IPS DF 19.7 (cell line): Measurements from ENCODE around the gene NKAIN2.
A peak's percentile ranks its signal among the peaks of the same experiment; 100 is the strongest.
"Not testable (repeated sequence)": the region's sequence is repeated elsewhere in the genome, so short reads cannot be mapped to it uniquely, and the experiment has no call there.

Experiments
- DNase-seq: peaks from one replicate; pipeline ENCODE4 v3.0.0-alpha.2; 2013; ENCODE audit warnings: low read depth, low spot score

NKAIN2 gene

DNA sequence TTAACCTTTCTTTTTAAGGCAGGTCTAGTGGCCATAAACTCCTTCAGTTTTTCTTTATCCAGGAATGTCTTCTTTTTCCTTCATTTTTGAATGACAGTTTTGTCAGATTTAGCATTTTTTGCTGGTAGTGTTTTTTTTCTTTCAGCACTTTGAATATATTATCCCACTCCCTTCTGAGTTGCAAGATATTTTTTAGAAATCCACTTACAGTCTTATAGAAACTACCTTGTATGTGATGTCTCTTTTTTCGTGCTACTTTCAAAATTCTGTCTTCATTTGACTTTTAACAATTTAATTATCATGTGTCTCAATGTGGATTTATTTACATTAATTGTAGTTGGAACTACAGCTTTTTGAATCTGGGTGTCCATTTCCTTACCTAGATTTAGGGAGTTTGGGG is 874.2 kb downstream of the NKAIN2 start:
- no peak for DNase-seq

DNA sequence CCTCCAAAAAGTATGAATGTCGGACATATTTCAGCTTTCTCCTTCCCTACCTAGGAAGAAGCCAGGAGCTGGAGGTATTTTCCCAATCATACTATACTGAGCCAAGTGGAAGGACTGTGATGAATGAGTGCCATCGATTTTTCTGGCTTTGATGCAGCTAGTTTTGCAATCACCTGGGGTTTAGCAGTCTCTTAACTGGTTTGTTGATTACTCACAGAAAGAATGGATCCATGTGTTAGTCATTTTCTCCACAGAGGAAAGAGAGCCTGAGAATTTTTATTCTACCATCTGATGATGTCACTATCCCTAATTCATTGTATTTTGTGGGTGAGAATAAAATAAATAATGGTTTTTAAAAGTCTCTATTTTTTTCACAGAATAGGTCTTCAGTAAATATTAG is 875.7 kb downstream of the NKAIN2 start:
- no peak for DNase-seq

DNA sequence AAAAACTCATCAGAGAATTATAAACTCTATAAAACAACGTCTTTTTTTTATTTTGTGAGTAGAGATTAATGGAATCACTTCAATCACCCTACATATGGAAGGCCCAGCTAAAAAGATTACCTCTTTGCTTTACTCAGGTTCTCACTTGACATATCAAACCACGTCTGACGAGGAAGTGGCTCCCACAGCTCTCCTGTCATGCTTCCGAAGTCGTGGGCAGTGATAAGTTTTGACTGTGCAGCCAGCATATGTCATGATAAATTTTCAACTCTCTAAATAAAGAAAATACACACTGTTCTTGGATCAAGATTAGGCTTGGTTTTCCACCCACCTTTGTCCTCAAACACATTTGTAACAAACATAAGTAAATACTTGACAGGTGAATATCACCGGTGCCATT is 879.1 kb downstream of the NKAIN2 start:
- no peak for DNase-seq

- peak; percentile 20 for DNase-seq
These were observed 879.8 kb downstream of the NKAIN2 start for GRCh38 chr6:124683507-124683906.

GRCh38 chr6:124684621-124685020 is 881.0 kb downstream of the NKAIN2 start:
- DNase-seq = no peak

GRCh38 chr6:124688369-124688768 is 884.7 kb downstream of the NKAIN2 start:
- DNase-seq = no peak

DNA sequence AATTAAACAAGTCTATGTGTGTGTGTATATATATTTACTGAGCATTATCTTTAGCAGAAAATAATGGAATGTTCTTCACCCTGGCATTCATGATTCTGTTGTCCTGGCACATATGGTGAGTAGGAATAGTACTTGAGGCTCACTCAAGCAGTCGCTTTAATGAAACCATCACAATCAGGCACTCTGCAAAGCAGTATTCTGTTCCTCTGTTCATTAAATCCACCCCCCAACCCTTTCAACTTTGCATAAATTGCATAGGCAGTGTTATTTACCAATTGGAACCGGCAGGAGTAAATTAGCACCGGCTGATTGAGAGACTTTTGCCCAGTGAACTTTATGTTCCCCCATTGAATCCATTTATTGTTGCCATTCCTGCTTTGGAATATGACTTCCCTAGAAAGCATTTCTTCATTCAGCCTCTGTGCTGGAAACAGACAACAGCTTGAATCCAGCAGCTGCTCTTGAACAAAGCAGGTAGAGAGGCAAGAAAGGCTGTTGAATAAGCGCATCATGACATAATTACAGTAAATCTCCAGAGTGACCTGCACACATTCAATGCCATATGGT is 890.6 kb downstream of the NKAIN2 start:
- DNase-seq = no peak

DNA sequence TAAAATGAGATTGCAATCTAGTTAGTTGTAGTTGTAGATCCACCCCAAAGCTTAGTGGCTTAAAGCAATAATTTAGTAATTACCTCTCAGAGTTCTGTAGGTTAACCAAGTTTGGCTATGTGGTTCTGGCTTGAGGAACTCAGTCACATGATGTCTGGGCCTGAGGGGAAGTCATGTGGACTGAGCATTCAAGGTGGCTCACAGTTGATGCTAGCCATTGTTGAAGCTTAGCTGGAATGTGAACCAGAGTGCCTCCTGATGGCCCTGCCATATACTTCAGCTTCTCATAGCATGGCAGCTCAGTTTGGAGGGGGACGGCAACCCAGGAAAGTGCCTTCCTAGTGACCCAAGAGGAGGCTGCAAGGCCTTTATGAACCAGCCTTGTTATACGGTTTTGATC is 895.4 kb downstream of the NKAIN2 start:
- DNase-seq = peak; percentile 3

GRCh38 chr6:124703541-124703940 is 899.9 kb downstream of the NKAIN2 start:
- no peak for DNase-seq

DNA sequence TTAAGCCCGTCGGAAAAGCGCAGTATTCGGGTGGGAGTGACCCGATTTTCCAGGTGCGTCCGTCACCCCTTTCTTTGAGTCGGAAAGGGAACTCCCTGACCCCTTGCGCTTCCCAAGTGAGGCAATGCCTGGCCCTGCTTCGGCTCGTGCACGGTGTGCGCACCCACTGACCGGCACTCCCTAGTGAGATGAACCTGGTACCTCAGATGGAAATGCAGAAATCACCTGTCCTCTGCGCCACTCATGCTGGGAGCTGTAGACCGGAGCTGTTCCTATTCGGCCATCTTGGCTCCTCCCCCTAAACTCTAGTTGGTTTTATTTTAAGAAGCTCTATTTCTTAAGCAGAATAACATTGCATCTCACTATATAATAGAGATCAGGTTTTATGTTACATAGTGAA is 908.9 kb downstream of the NKAIN2 start:
- not testable (repeated sequence) for DNase-seq

DNA sequence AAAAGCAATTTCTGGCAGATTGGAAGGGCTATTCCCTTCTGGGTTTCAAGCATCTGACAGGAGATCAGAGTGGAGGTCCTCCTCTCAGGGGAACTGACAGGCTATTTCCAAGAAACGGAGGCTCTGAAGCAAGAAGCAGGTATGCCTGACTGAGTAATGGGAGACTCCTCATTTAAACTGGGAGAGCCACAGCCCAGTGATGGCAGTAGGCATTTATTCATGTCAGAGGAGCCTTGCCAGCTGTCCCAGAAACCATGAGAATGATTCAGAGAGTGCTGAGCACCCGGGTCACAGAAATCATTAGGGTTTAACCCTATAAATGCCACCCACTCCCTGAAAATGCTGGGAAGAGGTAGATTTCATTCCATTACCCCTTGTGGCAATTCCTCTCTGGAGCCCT is 911.1 kb downstream of the NKAIN2 start:
- no peak for DNase-seq

DNA sequence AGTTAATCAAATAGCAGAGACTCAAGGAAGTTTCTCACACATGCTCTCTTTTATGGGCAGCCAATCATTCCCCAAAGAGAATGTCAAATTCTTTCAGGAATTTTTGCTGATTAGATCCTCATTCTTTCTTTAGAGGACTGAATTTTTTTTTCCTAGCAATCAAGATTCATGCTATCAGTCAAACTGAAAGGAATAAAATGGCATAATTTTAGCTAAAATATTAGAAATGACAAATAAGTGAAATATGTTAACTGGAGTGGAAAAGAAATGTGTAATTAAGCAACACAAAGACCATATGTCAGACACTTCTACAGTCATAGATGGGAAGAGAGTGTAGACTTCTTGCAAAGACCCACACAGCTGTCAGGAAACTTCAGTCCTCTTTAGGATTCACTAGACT is 916.2 kb downstream of the NKAIN2 start:
- DNase-seq = no peak

DNA sequence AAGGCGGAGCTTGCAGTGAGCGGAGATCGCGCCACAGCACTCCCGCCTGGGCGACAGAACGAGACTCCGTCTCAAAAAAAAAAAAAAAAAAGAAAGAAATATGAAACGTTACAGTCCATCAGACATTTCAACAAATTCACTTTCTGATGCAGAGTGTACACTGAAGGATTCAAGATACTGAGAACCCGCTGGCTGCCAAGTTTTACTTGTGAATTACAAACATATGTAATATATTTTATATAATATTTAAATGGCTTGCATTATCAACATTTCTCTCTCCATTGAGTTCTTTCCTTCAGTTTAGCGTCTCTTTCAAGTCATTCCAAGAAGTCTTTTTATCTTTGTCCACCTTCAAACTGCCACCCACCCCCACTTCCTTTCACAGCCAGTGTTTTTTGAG is 917.7 kb downstream of the NKAIN2 start:
- DNase-seq = no peak

GRCh38 chr6:124722141-124722878 is 918.6 kb downstream of the NKAIN2 start:
- DNase-seq = no peak

DNA sequence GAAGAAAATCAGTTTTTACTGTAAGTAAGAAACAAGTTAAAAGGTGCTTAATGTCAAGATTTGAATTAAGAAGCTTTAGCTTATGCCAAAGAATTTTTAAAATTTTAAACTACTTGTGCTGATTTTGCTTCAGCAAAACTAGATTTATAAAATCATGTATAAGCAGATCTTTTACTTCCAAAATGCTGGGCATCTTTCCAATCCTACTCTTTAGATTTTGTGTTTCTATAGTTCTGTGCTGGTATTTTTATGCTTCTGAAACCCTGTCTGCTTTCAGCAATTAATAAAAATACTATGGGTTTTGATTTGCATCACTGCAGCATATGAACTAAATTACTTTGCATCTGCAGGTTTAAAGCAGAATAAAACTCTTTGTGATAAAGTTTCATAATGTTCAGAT is 920.0 kb downstream of the NKAIN2 start:
- no peak for DNase-seq

DNA sequence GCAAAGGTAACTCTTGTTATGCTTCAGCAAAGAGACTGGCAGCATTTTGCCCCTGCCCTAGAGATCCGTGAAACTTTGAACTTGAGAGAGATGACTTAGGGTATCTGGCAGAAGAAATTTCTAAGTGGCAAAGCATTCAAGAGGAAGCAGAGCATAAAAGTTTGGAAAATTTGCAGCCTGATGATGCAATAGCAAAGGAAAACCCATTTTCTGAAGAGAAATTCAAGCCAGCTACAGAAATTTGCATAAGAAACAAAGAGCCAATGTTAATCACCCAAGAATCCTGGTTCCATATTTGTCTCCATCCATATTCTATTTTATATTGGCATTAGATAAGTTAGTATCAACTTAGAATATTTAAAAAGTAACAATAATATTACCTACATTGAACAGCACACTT is 934.1 kb downstream of the NKAIN2 start:
- DNase-seq = not testable (repeated sequence)

- no peak for DNase-seq
These were observed 934.8 kb downstream of the NKAIN2 start for GRCh38 chr6:124738482-124738881.

- no peak for DNase-seq
These were observed 937.7 kb downstream of the NKAIN2 start for GRCh38 chr6:124741341-124741740.

- DNase-seq = no peak
These were observed 939.3 kb downstream of the NKAIN2 start for GRCh38 chr6:124742971-124743370.

DNA sequence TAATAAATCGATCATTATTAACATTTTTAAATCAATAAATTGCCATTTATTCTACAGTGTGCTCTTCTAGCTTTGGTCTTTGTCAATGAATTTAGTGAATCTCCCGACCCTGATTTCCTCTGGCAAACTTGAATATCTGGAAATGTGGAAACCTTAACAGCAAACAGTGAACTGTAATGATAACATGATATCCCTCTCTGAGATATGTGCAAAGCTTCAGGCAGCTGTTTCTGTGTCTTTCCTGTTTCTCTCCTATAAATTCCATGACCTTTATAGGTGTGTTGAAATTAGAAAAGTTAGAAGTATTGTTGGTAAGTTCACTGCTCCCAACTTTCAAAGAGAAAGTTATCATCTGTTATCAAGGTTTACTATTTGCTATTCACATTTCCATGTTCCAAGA is 939.8 kb downstream of the NKAIN2 start:
- no peak for DNase-seq

DNA sequence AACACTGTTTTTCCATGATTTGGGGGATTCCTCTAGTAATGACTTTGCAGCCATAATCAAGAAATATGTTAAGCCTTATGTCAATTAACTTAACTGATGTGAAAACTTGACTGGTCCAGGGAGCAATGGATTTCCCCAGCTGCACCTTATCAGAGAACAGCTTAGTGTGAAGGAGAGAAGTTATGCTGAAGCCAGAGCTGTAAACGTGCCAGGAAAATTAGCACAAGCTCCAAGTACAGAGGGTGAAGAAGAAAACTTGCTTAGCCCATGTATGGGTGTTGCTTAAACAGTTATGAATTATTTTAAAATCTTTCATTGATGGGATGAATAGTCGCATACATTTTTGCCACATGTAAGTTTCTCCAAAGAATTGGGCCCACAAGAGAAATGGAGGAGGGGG is 943.7 kb downstream of the NKAIN2 start:
- no peak for DNase-seq

DNA sequence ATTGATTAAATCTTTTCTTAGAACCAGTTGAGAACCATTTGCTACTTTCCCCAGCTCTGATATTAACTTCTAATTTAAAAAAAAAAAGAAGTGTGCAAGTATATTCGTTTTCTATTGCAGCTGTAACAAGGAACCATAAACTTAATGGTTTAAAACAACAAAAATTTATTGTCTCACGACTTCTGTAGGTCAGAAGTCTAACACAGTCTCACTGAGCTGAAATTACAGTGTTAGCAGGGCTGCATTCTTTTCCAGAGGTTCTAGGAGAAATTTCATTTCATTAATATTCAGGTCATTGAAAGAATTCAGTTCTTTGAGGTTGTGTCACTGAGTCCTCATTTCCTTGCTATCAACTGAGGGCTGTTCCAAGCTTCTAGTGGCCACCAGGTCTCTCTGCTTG is 945.1 kb downstream of the NKAIN2 start:
- DNase-seq = no peak

- no peak for DNase-seq
These were observed 949.3 kb downstream of the NKAIN2 start for GRCh38 chr6:124753001-124753400.
